Karpas-422 (cell line): ENCODE data around the gene PRKAG3. TPM values are rescaled to one million over a fixed set of nuclear protein-coding genes. Genes with fewer than 3 reads are reported as not detected.

Experiments
- DNase-seq: peaks from one replicate; pipeline ENCODE4 v3.0.0-alpha.2; 2015
- H2AFZ ChIP-seq: fragments of 200-600 bp; sonication (generic); 2 replicates; pipeline ENCODE4 v1.6.1; 2014; ENCODE audit warnings: antibody characterized with exemption, low read length, mixed read lengths
- H3K27ac ChIP-seq: fragments of 200-600 bp; sonication (generic); 2 replicates; pipeline ENCODE4 v1.5.1; 2014; ENCODE audit warnings: mild to moderate bottlenecking, low read length, moderate library complexity
- H3K27me3 ChIP-seq: fragments of 200-600 bp; sonication (generic); 2 replicates; pipeline ENCODE4 v1.6.1; 2014; ENCODE audit warnings: low read length, mixed read lengths
- H3K36me3 ChIP-seq: fragments of 200-600 bp; sonication (generic); 2 replicates; pipeline ENCODE4 v1.6.1; 2014; ENCODE audit warnings: low read length, mixed read lengths; ENCODE audit not compliant: insufficient read depth
- H3K4me1 ChIP-seq: fragments of 200-600 bp; sonication (generic); 2 replicates; pipeline ENCODE4 v1.6.1; 2014; ENCODE audit warnings: mild to moderate bottlenecking, low read length, mixed read lengths
- H3K4me2 ChIP-seq: fragments of 200-600 bp; sonication (generic); 2 replicates; pipeline ENCODE4 v1.6.1; 2014; ENCODE audit warnings: low read length, low read depth, mild to moderate bottlenecking; ENCODE audit not compliant: poor library complexity, severe bottlenecking
- H3K4me3 ChIP-seq: fragments of 200-600 bp; sonication (generic); 2 replicates; pipeline ENCODE4 v1.5.1; 2014; ENCODE audit warnings: mild to moderate bottlenecking, antibody characterized with exemption, low read length, mixed read lengths
- H3K79me2 ChIP-seq: fragments of 200-600 bp; sonication (generic); 2 replicates; pipeline ENCODE4 v1.6.1; 2014; ENCODE audit warnings: mild to moderate bottlenecking, low read length, mixed read lengths
- H3K9ac ChIP-seq: fragments of 200-600 bp; sonication (generic); 2 replicates; pipeline ENCODE4 v1.6.0; 2014; ENCODE audit warnings: low read length
- H3K9me2 ChIP-seq: fragments of 200-600 bp; sonication (generic), shearing (Covaris generic); replicated peaks from 2 replicates; pipeline ENCODE4 v1.6.0; 2014; ENCODE audit warnings: mild to moderate bottlenecking, low read length, moderate library complexity; ENCODE audit not compliant: insufficient read depth
- H3K9me3 ChIP-seq: fragments of 300-700, 200-600 bp; sonication (generic); 2 replicates; pipeline ENCODE4 v1.6.1; 2014; ENCODE audit warnings: low read length, mixed read lengths
- H4K20me1 ChIP-seq: fragments of 200-600 bp; sonication (generic); 2 replicates; pipeline ENCODE4 v1.6.1; 2014; ENCODE audit warnings: mild to moderate bottlenecking, antibody characterized with exemption, low read length, low read depth; ENCODE audit not compliant: insufficient read depth
- total RNA-seq: library from RNA; depleted of rRNA; stranded (reverse); fragments of >200 nt; shearing (Covaris generic); gene quantifications from 2 replicates; pipeline ENCODE4 v1.2.3, GENCODE V29; 2014; ENCODE audit warnings: low replicate concordance

Gene PRKAG3
- total RNA-seq, 1 experiment from 2014 or later = not detected

DNA sequence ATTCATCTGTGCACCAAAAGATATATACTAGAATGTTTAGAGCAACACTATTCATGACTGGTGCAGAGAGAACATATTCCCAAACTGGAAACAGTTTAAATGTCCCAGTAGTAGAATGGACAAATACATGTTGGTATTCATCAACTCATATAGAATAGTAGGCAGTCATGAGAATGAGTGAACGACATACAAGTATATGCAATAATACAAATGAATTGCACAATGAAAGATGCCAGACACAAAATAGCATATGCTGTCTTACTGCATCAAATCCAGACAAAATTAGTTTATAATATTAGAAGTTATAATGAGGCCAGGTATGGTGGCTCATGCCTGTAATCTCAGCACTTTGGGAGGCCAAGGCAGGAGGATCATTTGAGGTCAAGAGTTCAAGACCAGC is 8.3 kb upstream of the PRKAG3 start:
- Histone ChIP-seq H3K4me1 (no peaks in the 10 kb centered on the region), H3K9me3 (no peaks in the 10 kb centered on the region), H2AFZ (no peak overlapping the region), H3K27me3 (no peaks in the 10 kb centered on the region), H3K79me2 (no peaks in the 10 kb centered on the region), H3K9ac (no peak overlapping the region), H3K9me2 (no peaks in the 10 kb centered on the region), H4K20me1 (no peaks in the 10 kb centered on the region), H3K4me3 (no peak overlapping the region), H3K36me3 (no peaks in the 10 kb centered on the region), H3K27ac (no peak overlapping the region), H3K4me2 (no peak overlapping the region)
- no peak for DNase-seq

DNA sequence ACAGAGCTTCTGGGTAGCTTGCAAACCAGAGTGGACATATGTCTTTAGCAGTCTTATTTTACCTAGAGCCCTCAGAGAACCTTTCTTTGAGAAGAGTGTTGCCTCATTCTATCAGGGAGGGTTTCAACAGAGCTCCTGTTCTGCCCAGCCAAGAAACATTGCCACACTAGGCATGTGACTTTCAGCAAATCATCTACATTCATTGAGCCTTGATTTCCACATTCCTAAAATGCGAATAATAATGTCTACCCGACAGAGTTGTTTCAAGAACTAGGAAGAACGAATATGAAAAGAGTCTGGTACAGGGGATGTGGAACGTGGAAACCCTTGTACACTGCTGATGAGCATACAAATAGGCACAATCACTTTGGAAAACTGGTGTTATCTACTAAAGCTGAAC is 7.8 kb upstream of the PRKAG3 start:
- Histone ChIP-seq H3K9me2 (no peaks in the 10 kb centered on the region), H2AFZ (no peak overlapping the region), H3K36me3 (no peaks in the 10 kb centered on the region), H3K27me3 (no peaks in the 10 kb centered on the region), H3K9ac (no peak overlapping the region), H3K27ac (no peak overlapping the region), H3K4me1 (no peaks in the 10 kb centered on the region), H3K79me2 (no peaks in the 10 kb centered on the region), H4K20me1 (no peaks in the 10 kb centered on the region), H3K4me3 (no peak overlapping the region), H3K4me2 (no peak overlapping the region), H3K9me3 (no peaks in the 10 kb centered on the region)
- DNase-seq = no peak

DNA sequence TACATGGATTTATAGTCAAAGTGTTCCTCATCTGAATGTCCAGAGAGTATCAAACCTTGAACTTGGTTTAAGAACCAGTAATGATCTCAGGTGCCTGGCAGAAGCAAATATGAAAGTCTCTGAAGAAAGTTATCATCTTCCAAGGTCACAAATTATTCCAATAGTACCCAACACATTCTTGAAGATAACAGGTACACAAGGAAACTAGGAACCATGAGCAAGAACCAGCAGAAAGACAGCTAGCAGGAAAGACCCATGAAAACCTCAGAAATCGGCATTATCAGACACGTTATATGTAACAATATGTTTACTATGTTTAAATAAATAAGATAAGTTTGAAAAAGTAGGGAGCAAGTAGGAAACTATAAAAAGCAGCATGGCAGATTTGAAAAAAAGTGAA is 5.9 kb upstream of the PRKAG3 start:
- Histone ChIP-seq H3K9me2 (no peaks in the 10 kb centered on the region), H3K9me3 (no peaks in the 10 kb centered on the region), H3K79me2 (no peaks in the 10 kb centered on the region), H3K27ac (no peak overlapping the region), H4K20me1 (no peaks in the 10 kb centered on the region), H3K4me2 (no peak overlapping the region), H3K27me3 (no peaks in the 10 kb centered on the region), H3K4me1 (no peaks in the 10 kb centered on the region), H2AFZ (no peak overlapping the region), H3K4me3 (no peak overlapping the region), H3K9ac (no peak overlapping the region), H3K36me3 (no peaks in the 10 kb centered on the region)
- DNase-seq = no peak

DNA sequence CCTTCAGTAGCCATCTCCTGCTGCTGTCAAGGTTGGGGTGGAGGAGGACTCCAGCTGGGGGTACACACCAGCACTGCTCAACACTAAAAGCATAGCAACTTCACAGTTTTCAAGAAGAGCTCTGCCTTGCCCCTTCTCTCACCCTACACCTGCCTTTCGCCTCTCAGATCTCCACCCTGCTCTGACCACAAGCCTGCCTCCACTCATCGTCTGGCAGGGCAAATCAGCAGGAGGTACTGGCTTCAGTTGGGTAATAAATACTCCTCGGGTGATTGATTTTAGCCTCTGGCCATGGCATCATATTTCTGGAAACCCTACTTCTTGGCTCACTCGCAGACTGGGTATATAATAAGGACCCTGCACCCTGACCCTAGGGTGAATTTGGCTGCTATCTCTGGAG is 3.1 kb upstream of the PRKAG3 start:
- no peaks in the 10 kb centered on the region for H4K20me1 ChIP-seq
- H3K9ac ChIP-seq = no peak overlapping the region
- H3K27ac ChIP-seq = no peak overlapping the region
- DNase-seq = no peak
- H3K27me3 ChIP-seq = no peaks in the 10 kb centered on the region
- no peak overlapping the region for H2AFZ ChIP-seq
- no peaks in the 10 kb centered on the region for H3K79me2 ChIP-seq
- H3K9me2 ChIP-seq = no peaks in the 10 kb centered on the region
- no peak overlapping the region for H3K4me2 ChIP-seq
- no peaks in the 10 kb centered on the region for H3K9me3 ChIP-seq
- no peaks in the 10 kb centered on the region for H3K36me3 ChIP-seq
- H3K4me1 ChIP-seq = no peaks in the 10 kb centered on the region
- no peak overlapping the region for H3K4me3 ChIP-seq

DNA sequence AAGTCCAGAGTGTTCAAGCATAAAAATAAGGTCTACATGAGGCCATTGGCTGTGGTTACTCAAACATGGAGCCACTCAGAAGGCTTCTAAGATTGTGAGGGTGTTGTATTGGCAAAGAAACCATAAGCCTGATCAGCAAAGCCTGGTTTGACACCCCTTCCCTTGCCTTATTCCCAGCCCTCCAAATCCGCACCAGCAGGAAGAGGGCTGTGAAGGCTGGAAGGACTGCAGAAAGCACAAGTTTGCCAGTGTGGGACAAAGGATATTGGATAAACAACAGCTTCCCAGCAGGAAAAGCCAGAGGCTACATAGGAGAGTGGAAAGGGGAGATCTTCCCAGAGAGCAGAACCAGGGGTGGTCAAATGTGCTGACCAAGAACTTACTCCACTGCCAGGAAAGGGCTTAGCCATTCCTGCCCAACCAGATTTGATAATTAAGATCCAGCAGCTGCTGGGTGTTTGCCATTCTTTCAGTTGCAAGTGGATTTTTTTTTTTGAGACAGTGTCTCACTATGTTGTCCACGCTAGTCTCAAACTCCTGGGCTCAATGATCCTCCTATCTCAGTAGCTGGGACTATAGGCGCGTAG is 1.5 kb upstream of the PRKAG3 start:
- Histone ChIP-seq H3K4me2 (no peak overlapping the region), H3K9me2 (no peaks in the 10 kb centered on the region), H3K9me3 (no peaks in the 10 kb centered on the region), H3K27me3 (no peaks in the 10 kb centered on the region), H3K9ac (no peak overlapping the region), H3K27ac (no peak overlapping the region), H3K4me3 (no peak overlapping the region), H3K4me1 (no peaks in the 10 kb centered on the region), H3K36me3 (no peaks in the 10 kb centered on the region), H4K20me1 (no peaks in the 10 kb centered on the region), H3K79me2 (no peaks in the 10 kb centered on the region), H2AFZ (no peak overlapping the region)
- DNase-seq = no peak

- Histone ChIP-seq H3K9ac (no peak overlapping the region), H4K20me1 (no peaks in the 10 kb centered on the region), H3K9me2 (no peaks in the 10 kb centered on the region), H3K36me3 (no peaks in the 10 kb centered on the region), H3K4me1 (no peaks in the 10 kb centered on the region), H3K4me2 (no peak overlapping the region), H2AFZ (no peak overlapping the region), H3K9me3 (no peaks in the 10 kb centered on the region), H3K4me3 (no peak overlapping the region), H3K27me3 (no peaks in the 10 kb centered on the region), H3K79me2 (no peaks in the 10 kb centered on the region), H3K27ac (no peak overlapping the region)
- DNase-seq = no peak
Observed at GRCh38 chr2:218832520-218832919, 917 bp upstream of the PRKAG3 start.

DNA sequence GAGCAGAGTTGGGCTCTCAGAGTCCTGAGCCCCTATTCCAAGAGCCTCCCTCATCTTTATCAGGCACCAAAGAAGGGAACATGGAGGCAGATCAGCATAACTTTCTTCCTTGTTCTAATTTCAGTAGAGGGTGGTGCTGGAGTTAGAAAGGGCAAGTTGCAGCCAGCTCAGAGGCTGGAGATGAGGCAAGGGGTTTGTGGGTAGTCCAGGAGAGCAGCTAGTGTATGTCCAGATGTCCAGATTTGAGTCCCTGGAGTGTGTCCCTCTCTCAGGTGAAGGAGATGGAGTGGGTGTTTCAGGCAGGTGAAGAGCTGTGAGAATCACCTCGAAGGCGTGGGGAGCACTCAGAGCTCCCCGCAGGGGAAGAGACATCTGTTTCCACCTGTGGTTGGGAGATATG is 478 bp upstream of the PRKAG3 start:
- Histone ChIP-seq H2AFZ (no peak overlapping the region), H4K20me1 (no peaks in the 10 kb centered on the region), H3K9me2 (no peaks in the 10 kb centered on the region), H3K4me3 (no peak overlapping the region), H3K79me2 (no peaks in the 10 kb centered on the region), H3K9me3 (no peaks in the 10 kb centered on the region), H3K9ac (no peak overlapping the region), H3K4me2 (no peak overlapping the region), H3K27me3 (no peaks in the 10 kb centered on the region), H3K4me1 (no peaks in the 10 kb centered on the region), H3K27ac (no peak overlapping the region), H3K36me3 (no peaks in the 10 kb centered on the region)
- DNase-seq = no peak

- no peaks in the 10 kb centered on the region; the same call in 1 of the 2 replicates for H3K4me1 ChIP-seq
- no peak overlapping the region for H3K27ac ChIP-seq
- H3K9ac ChIP-seq = no peak overlapping the region
- no peaks in the 10 kb centered on the region for H3K27me3 ChIP-seq
- H3K4me2 ChIP-seq = no peak overlapping the region
- DNase-seq = no peak
- H3K4me3 ChIP-seq = no peak overlapping the region
- H4K20me1 ChIP-seq = no peaks in the 10 kb centered on the region
- no peaks in the 10 kb centered on the region for H3K9me3 ChIP-seq
- H3K36me3 ChIP-seq = no peaks in the 10 kb centered on the region
- no peaks in the 10 kb centered on the region for H3K9me2 ChIP-seq
- H2AFZ ChIP-seq = no peak overlapping the region
- no peaks in the 10 kb centered on the region for H3K79me2 ChIP-seq
Observed at GRCh38 chr2:218830526-218831306, 887 bp downstream of the PRKAG3 start.
